Psoas muscle (tissue), 8 donors: ENCODE measurements around the gene BOLA1. TPM values are rescaled to one million over a fixed set of nuclear protein-coding genes. Genes with fewer than 3 reads are reported as not detected.
"Not testable (repeated sequence)": the region's sequence is repeated elsewhere in the genome, so short reads cannot be mapped to it uniquely, and the experiment has no call there.

Experiments
- ATAC-seq, 4 donors: fragments of 200-7000 bp; cut with Tn5 transposase; one replicate each; pipeline ENCODE4 v1.9.1; 2020; ENCODE audit warnings: moderate library complexity in 3 of 4, mild to moderate bottlenecking in 2 of 4
- DNase-seq, 2 donors: peaks; one replicate each; pipeline ENCODE4 v3.0.0-alpha.2; 2020
- H3K27ac ChIP-seq: fragments of 200-600 bp; one replicate; pipeline ENCODE4 v1.8.0; 2022
- H3K27me3 ChIP-seq, 3 donors: fragments of 200-600 bp in 1 of 3; one replicate each; pipeline versions ENCODE4 v1.6.1 to v1.8.0; 2013 to 2022; ENCODE audit warnings: low read length in 2 of 3, mild to moderate bottlenecking in 2 of 3, moderate library complexity in 1 of 3; ENCODE audit not compliant: insufficient read depth in 3 of 3
- H3K36me3 ChIP-seq, 2 donors: fragments of 200-600 bp in 1 of 2; one replicate each; pipeline versions ENCODE4 v1.6.1 to v1.8.0; 2013 to 2022; ENCODE audit warnings: low read depth in 1 of 2, mild to moderate bottlenecking in 1 of 2, moderate library complexity in 1 of 2; ENCODE audit not compliant: insufficient read depth in 1 of 2
- H3K4me1 ChIP-seq: fragments of 200-600 bp; one replicate; pipeline ENCODE4 v1.8.0; 2022
- H3K4me3 ChIP-seq: fragments of 200-600 bp; one replicate; pipeline ENCODE4 v1.8.0; 2022; ENCODE audit warnings: mild to moderate bottlenecking
- H3K9me3 ChIP-seq: fragments of 200-600 bp; one replicate; pipeline ENCODE4 v1.8.0; 2022
- CTCF ChIP-seq: fragments of 200-600 bp; IDR thresholded peaks from one replicate; pipeline ENCODE4 v1.8.0; 2022; ENCODE audit warnings: antibody characterized with exemption
- WGBS, 3 donors: extraction: QIAGEN DNeasy Blood & Tissue Kit; methylation state at CpG; one replicate each; pipeline versions ENCODE4 v1.1.6 to v1.1.7; 2013; 5-methylcytosine and 5-hydroxymethylcytosine counted together
- intact Hi-C, 2 donors: fragments of 100-400 bp; cut with DNase I; formaldehyde crosslinking; loops; one replicate each; pipeline versions ENCODE4 v1.11.0 to v1.14.2; 2022
- polyA plus RNA-seq, 3 donors: library from polyadenylated mRNA; stranded (reverse); fragments of 200-250 nt; gene quantifications; one replicate each; pipeline ENCODE4 v1.2.3, GENCODE V29; 2013
- total RNA-seq, 4 donors: library from RNA; stranded (reverse); fragmentation: NEBNext Ultra II Directional in 2 of 4; extraction: Animal tissue kit (Norgen Biotek cat#: 25700) in 2 of 4; gene quantifications; one replicate each; pipeline versions ENCODE4 v1.2.1 to v1.2.4, GENCODE V29; 2021 to 2023
- donor health status: healthy with polysubstance abuse.
- donor health status: DM: no; HTN: no; CAD: no; lungs with moderate emphysema.
- donor health status: Bipolar disorder and iron deficiency.
- donor health status: healthy.
- donor health status: DM: yes; HTN: yes; CAD: no.
- donor health status: DM: no; HTN: no; CAD: no.
- donor health status: DM: no; HTN: no; CAD: no.
- donor health status: DM: yes; HTN: yes; CAD: no.

The BOLA1 gene
- total and polyA plus RNA-seq, 7 donors, result 13.9 to 45.3 (median 18.1) TPM

GRCh38 chr1:149886396-149887195 lies 12.8 kb upstream of the BOLA1 start:
- Histone ChIP-seq H3K36me3 (no peaks in the 10 kb centered on the region), H3K27me3 (no peaks in the 10 kb centered on the region), H3K4me1 (peaks cover 19% of the 10 kb centered on the region), H3K9me3 (no peaks in the 10 kb centered on the region), H3K27ac (peak overlapping the region; percentile 98), H3K4me3 (peak overlapping the region; percentile 79)
- ATAC-seq (peak; percentile 80 to 84 (median 81)), DNase-seq (peak; percentile 76 to 88)
- WGBS, 3 donors, result 0% methylated on average over 62 of the region's 62 CpGs
- no peak for TF ChIP-seq CTCF
- intact Hi-C loops, result loop anchor here in 1 of 2 donors (10.0 kb wide), 1 partner anchor 168 kb away; no protein-coding TSS in a partner anchor

- intact Hi-C loops, result loop anchor here in 1 of 2 donors (10.0 kb wide), 1 partner anchor 168 kb away; no protein-coding TSS in a partner anchor
- H3K4me3 ChIP-seq, result peak overlapping the region; percentile 79
- H3K27me3 ChIP-seq, DNase-seq, H3K36me3 ChIP-seq, H3K9me3 ChIP-seq, ATAC-seq: not testable (repeated sequence)
- H3K4me1 ChIP-seq, result peaks cover 19% of the 10 kb centered on the region
- 0 to 1% (median 1%) methylated on average over 12 to 13 of the region's 13 CpGs for WGBS, 3 donors
- H3K27ac ChIP-seq, result peak overlapping the region; percentile 98
Observed at GRCh38 chr1:149887196-149887455, 12.2 kb upstream of the BOLA1 start.

GRCh38 chr1:149887456-149888246 lies 11.7 kb upstream of the BOLA1 start:
- Histone ChIP-seq H3K27ac (peak overlapping the region; percentile 98), H3K4me1 (peaks cover 19% of the 10 kb centered on the region), H3K36me3 (no peaks in the 10 kb centered on the region), H3K27me3 (no peaks in the 10 kb centered on the region), H3K4me3 (peak overlapping the region; percentile 79), H3K9me3 (no peaks in the 10 kb centered on the region)
- peak; percentile 6 for TF ChIP-seq CTCF
- 0 to 1% (median 0%) methylated on average over 44 to 46 of the region's 46 CpGs for WGBS, 3 donors
- DNase-seq (peak; percentile 83 to 92), ATAC-seq (peak; percentile 73 to 78 (median 75))
- intact Hi-C loops, result loop anchor here in 1 of 2 donors (10.0 kb wide), 1 partner anchor 167 kb away; no protein-coding TSS in a partner anchor

GRCh38 chr1:149888247-149888998 lies 10.9 kb upstream of the BOLA1 start:
- H3K4me3 ChIP-seq, result peak overlapping the region; percentile 79
- peak overlapping the region; percentile 98 for H3K27ac ChIP-seq
- peak; percentile 44 for TF ChIP-seq CTCF
- WGBS, 3 donors, result 2 to 3% (median 2%) methylated on average over 28 of the region's 28 CpGs
- H3K27me3 ChIP-seq, result no peaks in the 10 kb centered on the region
- intact Hi-C loops, result loop anchor here in 1 of 2 donors (10.0 kb wide), 1 partner anchor 166 kb away; no protein-coding TSS in a partner anchor
- H3K4me1 ChIP-seq, result peaks cover 16% of the 10 kb centered on the region
- no peaks in the 10 kb centered on the region for H3K36me3 ChIP-seq
- ATAC-seq (peak; percentile 48 to 60 (median 54)), DNase-seq (peak; percentile 80 to 92)
- H3K9me3 ChIP-seq, result no peaks in the 10 kb centered on the region
